GM19240 (cell line): ENCODE results near the gene GDAP2.

Source experiments
- DNase-seq: peaks from one replicate; pipeline ENCODE4 v3.0.0; 2011; ENCODE audit warnings: low spot score; ENCODE audit not compliant: insufficient read length

GDAP2 gene

GRCh38 chr1:117842408-117843170, 86.8 kb downstream of the GDAP2 start:
- no peak for DNase-seq

DNA sequence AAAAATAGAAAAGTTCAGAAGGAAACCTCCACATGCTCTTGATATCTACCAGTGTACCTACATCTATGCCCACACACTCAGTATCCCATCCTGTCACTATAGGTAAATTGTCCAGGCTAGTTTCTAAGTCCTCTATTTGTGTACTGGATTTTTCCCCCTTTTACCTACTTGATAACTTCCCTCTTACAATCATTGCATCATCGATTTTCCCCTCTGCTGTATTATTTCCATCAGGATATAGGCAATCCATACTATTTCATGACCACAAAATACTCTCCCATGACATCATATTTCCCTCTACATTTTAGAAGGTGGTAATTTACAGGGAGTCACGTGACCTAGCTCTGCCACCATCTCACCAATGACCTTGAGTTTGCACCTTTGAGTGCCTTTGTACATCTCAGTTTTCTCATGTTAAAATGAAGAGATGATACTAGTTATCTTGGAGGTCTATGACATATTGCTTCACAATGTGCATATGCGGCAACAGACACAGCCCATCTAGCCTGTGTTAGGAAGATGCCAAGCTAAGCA, 88.2 kb downstream of the GDAP2 start:
- no peak for DNase-seq

- DNase-seq: no peak
Measured at GRCh38 chr1:117838911-117839310, 90.5 kb downstream of the GDAP2 start.

GRCh38 chr1:117836069-117836468, 93.4 kb downstream of the GDAP2 start:
- DNase-seq: no peak

DNA sequence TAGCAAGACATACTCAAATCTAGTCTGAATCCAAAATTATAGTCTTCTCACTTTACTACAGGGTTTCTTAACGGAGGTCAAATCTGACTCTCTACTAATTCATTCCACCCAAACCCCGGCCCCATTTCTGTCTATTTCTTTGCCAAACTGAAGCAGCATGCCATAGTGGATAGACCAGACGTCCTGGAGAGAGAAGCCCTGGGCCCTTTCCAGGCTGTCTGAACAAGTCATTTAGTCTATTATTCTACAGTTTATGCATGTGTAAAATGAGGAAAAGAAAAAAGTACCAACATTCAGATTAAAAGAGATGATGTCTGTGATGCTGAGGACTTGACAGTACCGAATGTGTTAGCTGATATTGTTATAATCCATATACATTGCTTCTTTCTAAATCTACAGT, 95.0 kb downstream of the GDAP2 start:
- DNase-seq: no peak

DNA sequence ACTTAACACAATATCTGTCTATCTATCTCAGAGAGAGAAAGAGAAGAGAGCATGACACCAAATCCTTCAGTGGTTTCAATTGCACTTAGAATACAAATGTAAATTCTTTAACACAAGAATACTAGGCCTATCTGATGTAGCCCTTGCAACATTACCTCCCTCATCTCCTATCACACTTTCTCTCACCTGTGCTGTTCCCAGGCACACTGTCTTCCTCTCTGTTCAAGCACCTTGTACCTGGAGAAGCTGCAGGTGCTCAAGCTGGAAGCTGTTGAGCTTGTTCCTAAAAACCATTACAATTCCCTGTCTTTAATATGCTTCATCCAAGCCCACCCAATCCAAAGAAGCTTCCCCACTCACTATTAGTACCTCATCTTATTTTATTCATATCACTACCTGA, 97.0 kb downstream of the GDAP2 start:
- DNase-seq: no peak

DNA sequence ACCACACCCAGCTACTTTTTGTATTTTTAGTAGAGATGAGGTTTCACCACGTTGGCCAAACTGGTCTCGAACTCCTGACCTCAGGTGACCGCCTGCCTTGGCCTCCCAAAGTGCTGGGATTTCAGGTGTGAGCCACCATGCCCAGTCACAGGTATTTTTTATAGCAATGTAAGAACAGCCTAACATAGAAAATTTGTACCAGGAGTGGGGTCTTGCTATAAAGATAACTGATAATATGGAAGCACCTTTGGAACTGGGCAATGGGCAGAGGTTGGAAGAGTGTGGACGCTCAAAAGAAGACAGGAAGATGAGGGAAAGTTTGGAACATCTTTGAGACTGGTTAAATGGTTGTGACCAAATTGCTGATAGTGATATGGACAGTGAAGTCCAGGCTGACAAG, 99.2 kb downstream of the GDAP2 start:
- DNase-seq: no peak

GRCh38 chr1:117828201-117828600, 101.2 kb downstream of the GDAP2 start:
- no peak for DNase-seq

GRCh38 chr1:117826540-117827078, 102.8 kb downstream of the GDAP2 start:
- DNase-seq: no peak

- no peak for DNase-seq
Measured at GRCh38 chr1:117826119-117826518, 103.3 kb downstream of the GDAP2 start.

GRCh38 chr1:117825414-117825813, 104.0 kb downstream of the GDAP2 start:
- DNase-seq: no peak

DNA sequence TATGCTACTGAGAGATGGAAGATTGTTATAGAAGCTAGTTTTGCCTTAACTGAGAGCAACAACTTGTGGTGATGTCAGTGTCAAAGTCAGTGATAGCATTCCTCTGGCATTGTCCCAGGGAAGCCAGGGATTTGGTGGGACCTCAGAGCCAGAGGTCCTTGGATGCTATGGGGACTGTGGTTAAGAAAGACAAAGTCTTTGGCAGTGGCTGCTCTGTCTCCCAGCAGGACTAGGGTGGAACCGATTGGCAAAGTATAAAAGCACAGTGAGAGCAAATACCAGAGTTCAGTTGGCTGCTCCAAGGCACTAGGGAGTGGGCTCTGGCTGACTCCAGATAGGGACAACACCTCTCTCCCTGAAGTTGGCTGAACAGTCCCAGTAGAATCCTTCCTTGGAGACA, 104.8 kb downstream of the GDAP2 start:
- DNase-seq: no peak

DNA sequence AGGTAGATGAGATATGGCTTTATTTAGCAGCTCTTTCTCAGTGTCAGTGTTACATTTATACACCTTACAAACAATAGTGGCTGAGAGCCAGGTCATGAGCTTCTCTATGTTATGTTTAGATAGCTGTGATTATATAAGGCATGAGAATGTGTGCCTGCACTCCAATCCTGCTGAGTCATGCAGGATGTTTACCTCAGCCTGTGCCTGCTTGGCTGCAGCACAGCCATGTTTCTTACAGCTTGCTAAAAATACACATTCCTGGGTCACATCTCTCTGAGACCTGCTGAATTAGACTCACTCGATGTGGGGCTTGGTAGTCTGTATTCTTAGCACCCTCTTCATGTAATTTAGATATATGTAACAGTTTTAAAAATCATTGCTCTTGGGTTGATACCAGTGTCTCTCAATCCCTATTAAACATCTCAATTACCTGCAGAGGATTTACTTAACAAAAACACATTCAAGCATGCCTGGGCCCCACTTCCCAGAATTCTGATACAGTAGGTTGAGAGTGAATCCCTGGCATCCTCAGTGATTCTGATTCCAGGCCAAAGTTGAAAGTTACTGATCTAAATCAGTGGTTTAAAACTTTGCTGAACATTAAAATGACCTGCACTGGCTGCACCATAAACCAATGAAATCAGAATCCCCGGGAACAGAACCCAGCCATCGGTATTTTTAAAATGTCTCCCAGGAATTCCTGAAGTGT, 107.5 kb downstream of the GDAP2 start:
- no peak for DNase-seq

- no peak for DNase-seq
Measured at GRCh38 chr1:117821382-117821755, 108.1 kb downstream of the GDAP2 start.

- no peak for DNase-seq
Measured at GRCh38 chr1:117820694-117821381, 108.6 kb downstream of the GDAP2 start.

DNA sequence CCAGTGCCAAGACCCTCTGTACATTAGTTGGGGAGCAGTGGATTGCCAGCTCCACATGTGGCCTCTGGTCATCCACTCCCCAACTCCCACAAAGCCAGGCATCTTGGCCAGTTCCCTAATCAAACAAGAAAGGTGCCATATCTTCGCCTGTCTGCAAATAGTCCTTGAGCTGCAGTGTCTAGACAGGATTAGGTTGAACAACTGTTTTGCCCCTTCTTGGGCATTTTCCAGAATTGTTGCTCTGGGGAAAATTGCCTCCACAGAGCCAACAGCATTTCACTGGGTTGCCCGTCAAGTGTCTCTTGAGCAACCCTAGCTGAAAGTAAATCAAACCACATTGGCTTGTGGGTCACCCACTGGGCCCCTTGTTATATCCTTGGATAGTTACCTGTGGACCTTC, 109.3 kb downstream of the GDAP2 start:
- DNase-seq: no peak

DNA sequence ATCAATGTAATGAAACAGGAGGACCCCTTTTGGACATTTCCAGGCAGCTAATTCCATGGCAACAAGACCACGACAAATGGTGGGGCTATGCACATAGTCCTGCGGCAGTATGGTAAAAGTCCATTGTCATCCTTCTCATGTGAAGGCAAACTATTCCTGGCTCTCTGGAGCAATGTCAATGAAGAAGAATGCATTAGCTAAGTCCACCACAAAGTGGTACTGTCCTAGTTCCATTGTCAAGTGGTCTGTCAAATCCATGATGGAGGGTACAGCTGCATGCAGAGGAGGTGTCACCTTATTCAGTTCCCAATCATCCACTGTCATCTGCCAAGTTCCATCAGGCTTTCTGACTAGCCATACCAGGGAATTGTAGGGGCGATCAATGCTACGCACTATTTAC, 110.1 kb downstream of the GDAP2 start:
- no peak for DNase-seq

GRCh38 chr1:117818456-117818855, 111.0 kb downstream of the GDAP2 start:
- no peak for DNase-seq

DNA sequence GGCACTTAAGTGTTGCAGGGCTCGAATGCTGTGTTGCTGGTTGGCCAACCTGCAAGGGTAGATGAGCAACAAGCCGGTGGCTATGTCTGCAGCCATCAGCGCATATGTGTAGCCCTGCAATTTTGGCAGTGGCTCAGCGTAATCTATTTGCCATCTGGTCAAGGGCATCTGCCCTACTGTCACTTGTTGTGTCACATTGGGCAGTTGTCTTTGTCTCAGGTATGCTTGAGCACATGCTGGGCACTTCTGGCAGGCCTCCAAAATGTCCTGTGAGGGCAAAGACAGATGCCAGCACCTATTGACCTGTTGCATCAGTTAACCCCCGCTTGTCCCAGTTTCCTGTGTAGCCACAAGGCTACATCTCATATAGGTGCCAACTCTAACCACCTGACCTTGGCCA, 111.8 kb downstream of the GDAP2 start:
- no peak for DNase-seq

DNA sequence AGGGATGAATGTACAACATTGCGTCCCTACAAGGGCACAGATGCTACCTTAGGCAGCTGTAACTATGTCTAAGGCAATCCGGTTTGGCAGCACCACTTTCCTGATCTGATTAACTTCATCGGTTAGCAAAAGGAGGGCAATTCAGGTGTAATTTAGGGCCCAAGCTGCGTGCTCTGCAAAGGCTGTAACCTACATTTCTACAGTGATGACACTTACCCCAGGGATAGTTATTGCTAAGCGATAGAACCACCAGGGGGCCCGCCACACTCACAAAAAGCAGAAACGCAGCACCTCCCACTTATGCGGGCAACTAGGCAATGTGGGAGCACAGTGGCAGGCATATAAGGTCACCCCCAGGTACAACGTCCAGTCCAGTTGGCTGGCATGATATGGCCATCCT, 113.5 kb downstream of the GDAP2 start:
- DNase-seq: no peak

DNA sequence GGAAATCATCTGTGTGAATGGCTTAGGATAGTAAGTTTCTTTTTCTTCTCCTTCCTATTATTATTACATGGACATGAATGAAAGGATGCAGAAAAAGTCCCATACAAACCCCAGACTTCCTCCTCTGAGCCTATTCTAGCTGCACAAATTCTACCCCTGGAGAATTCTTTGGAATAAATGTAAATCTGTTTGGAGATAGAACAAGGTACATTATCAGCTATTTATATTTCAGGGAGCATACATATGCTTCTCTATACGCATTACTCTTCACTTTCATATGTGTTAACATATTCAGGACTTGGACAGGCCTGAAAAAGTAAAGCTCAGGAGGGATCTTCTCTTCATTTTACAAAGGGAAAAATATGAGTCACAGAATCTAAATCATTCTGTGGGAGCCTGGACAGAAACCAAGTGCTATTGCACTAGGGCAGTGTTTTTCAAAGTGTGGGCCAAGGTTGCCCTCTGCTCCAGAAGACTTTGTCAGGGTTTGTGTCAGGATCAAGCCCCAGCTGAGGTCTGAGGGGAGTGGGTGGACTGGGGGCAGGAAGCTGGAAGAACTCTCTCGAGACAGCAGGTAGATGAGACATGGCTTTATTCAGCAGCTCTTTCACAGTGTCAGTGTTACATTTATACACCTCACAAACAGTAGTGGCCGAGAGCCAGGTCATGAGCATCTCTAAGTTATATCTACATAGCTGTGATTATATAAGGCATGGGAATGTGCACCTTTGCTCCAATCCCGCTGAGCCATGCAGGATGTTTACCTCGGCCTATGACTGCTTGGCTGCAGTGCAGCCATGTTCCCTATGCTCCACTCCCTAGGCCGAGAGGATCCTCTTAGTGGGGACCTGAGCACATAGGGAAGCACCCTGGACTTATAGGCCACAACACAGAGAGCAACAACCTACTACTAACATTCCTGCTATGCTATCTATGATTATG, 114.3 kb downstream of the GDAP2 start:
- no peak for DNase-seq
